ENCODE results near the gene VGLL4.

- TF ChIP-seq CTCF (IDR thresholded peaks at IDR 0.05) (no peak), JUN (CRISPR knock-in tag; IDR thresholded peaks at IDR 0.05) (no peak), ZSCAN18 (CRISPR knock-in tag; IDR thresholded peaks at IDR 0.05) (no peak), FOXJ3 (CRISPR knock-in tag; IDR thresholded peaks at IDR 0.05; ENCODE audit: borderline replicate concordance) (no peak), NR1H2 (CRISPR knock-in tag; IDR thresholded peaks at IDR 0.05) (no peak), MXD4 (CRISPR knock-in tag; IDR thresholded peaks at IDR 0.05; ENCODE audit: borderline replicate concordance) (no peak), ARID4B (CRISPR knock-in tag; IDR thresholded peaks at IDR 0.05; ENCODE audit: borderline replicate concordance) (no peak), KAT7 (CRISPR knock-in tag; IDR thresholded peaks at IDR 0.05; ENCODE audit: borderline replicate concordance) (no peak), CREB1 (CRISPR knock-in tag; IDR thresholded peaks at IDR 0.05) (no peak), IRF2 (CRISPR knock-in tag; IDR thresholded peaks at IDR 0.05; ENCODE audit: borderline replicate concordance, low read depth) (no peak), CBFB (CRISPR knock-in tag; IDR thresholded peaks at IDR 0.05; ENCODE audit: low read depth) (no peak)
- TF ChIP-seq, protein P1, sequence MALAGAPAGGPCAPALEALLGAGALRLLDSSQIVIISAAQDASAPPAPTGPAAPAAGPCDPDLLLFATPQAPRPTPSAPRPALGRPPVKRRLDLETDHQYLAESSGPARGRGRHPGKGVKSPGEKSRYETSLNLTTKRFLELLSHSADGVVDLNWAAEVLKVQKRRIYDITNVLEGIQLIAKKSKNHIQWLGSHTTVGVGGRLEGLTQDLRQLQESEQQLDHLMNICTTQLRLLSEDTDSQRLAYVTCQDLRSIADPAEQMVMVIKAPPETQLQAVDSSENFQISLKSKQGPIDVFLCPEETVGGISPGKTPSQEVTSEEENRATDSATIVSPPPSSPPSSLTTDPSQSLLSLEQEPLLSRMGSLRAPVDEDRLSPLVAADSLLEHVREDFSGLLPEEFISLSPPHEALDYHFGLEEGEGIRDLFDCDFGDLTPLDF (CRISPR knock-in tag; IDR thresholded peaks at IDR 0.05): no peak
- TF ChIP-seq, protein P2, sequence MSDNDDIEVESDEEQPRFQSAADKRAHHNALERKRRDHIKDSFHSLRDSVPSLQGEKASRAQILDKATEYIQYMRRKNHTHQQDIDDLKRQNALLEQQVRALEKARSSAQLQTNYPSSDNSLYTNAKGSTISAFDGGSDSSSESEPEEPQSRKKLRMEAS (CRISPR knock-in tag; IDR thresholded peaks at IDR 0.05): no peak
These were observed 32.9 kb downstream of the VGLL4 start for GRCh38 chr3:11610700-11611275.

Data from WTC11 (cell line).